Tibial artery (tissue), 4 donors: ENCODE results near the gene ANGEL1.

ENCODE experiments used
- DNase-seq, 2 donors: peaks; one replicate each; pipeline ENCODE4 v3.0.0-alpha.2; 2019
- H3K27ac ChIP-seq, 2 donors: fragments of 200-600 bp; sonication (generic) in 1 of 2; 1 replicate in 1 of 2; 2 replicates in 1 of 2; pipeline ENCODE4 v1.5.1; 2018 to 2019; ENCODE audit warnings: mild to moderate bottlenecking in 1 of 2
- H3K27me3 ChIP-seq, 2 donors: fragments of 200-600 bp; sonication (generic) in 1 of 2; one replicate each; pipeline versions ENCODE4 v1.5.1 to v1.6.0; 2016 to 2019
- H3K36me3 ChIP-seq, 3 donors: fragments of 200-600 bp; sonication (generic) in 2 of 3; one replicate each; pipeline ENCODE4 v1.5.1; 2016 to 2019; ENCODE audit warnings: mild to moderate bottlenecking in 2 of 3
- H3K4me1 ChIP-seq, 4 donors: fragments of 200-600 bp; sonication (generic) in 2 of 4; 1 replicate in 3 of 4; 2 replicates in 1 of 4; pipeline ENCODE4 v1.5.1; 2016 to 2019
- H3K4me3 ChIP-seq, 2 donors: fragments of 200-600 bp; sonication (generic) in 1 of 2; 1 replicate in 1 of 2; 2 replicates in 1 of 2; pipeline ENCODE4 v1.5.1; 2018 to 2019; ENCODE audit warnings: mild to moderate bottlenecking in 2 of 2
- H3K9me3 ChIP-seq, 3 donors: fragments of 200-600 bp; sonication (generic) in 1 of 3; one replicate each; pipeline ENCODE4 v1.5.1; 2016 to 2019
- intact Hi-C: fragments of 100-400 bp; cut with DNase I; formaldehyde crosslinking; loops from one replicate; pipeline ENCODE4 v1.15.0; 2023; ENCODE audit warnings: low total_unique reads
- TF ChIP-seq, protein P1 (sequence below), 2 experiments: fragments of 200-600 bp in 1 of 2; fragments of 450-650 bp in 1 of 2; IDR thresholded peaks; one replicate each; pipeline ENCODE4 v1.5.1; 2017 to 2019; ENCODE audit warnings: antibody characterized with exemption in 2 of 2, mild to moderate bottlenecking in 1 of 2, moderate library complexity in 1 of 2

Gene ANGEL1

DNA sequence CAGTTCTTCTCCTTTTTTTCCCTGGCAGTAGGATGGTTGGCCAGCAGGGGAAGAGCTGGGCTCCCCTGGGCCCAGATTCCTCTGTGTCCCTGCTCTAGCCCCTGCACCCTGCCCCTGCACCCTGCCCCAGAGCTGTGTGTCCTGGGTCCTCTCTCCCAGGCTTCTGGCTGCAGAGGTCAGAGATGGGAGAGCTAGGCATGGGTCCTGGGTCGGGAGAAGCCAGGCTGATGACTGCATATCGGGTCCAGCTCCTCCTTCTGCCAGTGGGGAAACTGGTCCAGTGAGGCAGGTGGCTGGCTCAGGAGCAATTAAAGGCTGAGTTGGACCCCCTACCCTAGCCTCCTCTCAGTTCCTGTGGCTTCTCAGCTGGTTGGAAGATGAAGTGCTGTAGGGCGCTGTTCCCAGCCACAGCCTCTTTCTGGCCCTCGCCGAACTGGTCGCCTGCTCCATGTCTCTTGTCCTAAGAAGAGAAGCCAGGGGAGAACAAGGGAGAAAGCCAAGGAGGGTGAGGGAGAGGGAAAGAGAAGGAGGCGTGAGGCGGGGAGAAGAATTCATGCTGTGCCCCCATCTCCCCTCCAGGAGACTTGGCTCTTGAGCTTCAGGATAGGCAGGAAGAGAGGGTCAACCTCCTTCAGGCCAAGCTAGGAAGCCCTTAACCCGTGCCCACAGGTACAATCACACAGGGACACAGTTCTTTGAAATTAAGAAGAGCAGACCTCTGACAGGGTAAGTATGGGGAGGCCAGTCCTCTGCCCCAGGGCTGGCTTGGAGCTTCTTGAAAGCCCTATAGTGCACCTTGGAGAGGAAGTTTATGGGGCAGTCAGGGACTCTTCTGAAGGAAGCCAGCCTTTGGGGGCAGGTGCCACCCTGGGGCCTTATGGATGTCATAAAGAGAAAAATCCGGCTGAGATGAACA, 41.9 kb downstream of the ANGEL1 start:
- H3K36me3 ChIP-seq, result peaks cover 1 to 5% (median 5%) of the 10 kb centered on the region in 3 donors
- TF ChIP-seq, protein P1, sequence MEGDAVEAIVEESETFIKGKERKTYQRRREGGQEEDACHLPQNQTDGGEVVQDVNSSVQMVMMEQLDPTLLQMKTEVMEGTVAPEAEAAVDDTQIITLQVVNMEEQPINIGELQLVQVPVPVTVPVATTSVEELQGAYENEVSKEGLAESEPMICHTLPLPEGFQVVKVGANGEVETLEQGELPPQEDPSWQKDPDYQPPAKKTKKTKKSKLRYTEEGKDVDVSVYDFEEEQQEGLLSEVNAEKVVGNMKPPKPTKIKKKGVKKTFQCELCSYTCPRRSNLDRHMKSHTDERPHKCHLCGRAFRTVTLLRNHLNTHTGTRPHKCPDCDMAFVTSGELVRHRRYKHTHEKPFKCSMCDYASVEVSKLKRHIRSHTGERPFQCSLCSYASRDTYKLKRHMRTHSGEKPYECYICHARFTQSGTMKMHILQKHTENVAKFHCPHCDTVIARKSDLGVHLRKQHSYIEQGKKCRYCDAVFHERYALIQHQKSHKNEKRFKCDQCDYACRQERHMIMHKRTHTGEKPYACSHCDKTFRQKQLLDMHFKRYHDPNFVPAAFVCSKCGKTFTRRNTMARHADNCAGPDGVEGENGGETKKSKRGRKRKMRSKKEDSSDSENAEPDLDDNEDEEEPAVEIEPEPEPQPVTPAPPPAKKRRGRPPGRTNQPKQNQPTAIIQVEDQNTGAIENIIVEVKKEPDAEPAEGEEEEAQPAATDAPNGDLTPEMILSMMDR (IDR thresholded peaks at IDR 0.05), result no peak
- H3K27ac ChIP-seq, result peak overlapping the region; percentile 89 to 97
- H3K9me3 ChIP-seq, result no peaks in the 10 kb centered on the region
- intact Hi-C loops, result no loop called here
- peak in 1 of 2 donors; percentile 56 for DNase-seq
- no peak overlapping the region for H3K4me3 ChIP-seq
- H3K4me1 ChIP-seq, result peaks cover 0 to 85% (median 70%) of the 10 kb centered on the region in 4 donors
- H3K27me3 ChIP-seq, result no peaks in the 10 kb centered on the region

DNA sequence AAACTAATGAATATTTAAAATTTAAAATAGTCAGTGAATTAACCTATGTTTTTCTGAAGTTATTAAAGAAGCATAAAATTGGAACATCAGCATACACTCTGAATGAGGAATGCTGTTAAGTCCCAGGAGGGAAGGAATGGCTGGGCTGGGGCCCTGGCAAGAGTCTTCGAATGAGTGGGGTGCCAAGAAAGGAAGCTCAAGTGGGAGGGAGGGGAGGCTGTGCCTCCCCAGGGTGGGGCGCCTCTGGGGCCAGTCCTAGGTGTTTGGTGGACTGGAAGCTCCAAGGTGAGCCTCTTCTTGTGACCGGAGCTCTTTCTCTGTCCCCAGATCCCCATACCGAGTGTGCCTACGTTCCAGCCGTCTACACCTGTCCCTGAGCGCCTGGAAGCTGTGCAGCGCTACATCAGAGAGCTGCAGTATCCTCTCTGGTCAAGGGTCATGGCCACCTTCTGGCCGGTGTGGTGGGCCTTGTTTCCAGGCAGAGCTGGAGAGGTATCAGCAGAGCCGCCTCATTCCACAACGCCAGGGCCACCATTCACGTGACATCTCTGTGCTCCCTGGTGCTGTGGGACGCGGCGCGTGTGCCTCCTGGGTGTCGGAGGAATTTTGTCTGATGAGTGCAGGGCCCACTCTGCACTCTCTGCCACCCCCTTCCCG, 42.9 kb downstream of the ANGEL1 start:
- TF ChIP-seq, protein P1 (IDR thresholded peaks at IDR 0.05), result no peak
- H3K4me1 ChIP-seq, result peaks cover 0 to 92% (median 79%) of the 10 kb centered on the region in 4 donors
- DNase-seq, result peak in 1 of 2 donors; percentile 61
- H3K9me3 ChIP-seq, result no peaks in the 10 kb centered on the region
- H3K27ac ChIP-seq, result peak overlapping the region; percentile 89 to 97
- H3K36me3 ChIP-seq, result no peaks in the 10 kb centered on the region
- H3K27me3 ChIP-seq, result no peaks in the 10 kb centered on the region
- no peak overlapping the region for H3K4me3 ChIP-seq
- intact Hi-C loops, result no loop called here

DNA sequence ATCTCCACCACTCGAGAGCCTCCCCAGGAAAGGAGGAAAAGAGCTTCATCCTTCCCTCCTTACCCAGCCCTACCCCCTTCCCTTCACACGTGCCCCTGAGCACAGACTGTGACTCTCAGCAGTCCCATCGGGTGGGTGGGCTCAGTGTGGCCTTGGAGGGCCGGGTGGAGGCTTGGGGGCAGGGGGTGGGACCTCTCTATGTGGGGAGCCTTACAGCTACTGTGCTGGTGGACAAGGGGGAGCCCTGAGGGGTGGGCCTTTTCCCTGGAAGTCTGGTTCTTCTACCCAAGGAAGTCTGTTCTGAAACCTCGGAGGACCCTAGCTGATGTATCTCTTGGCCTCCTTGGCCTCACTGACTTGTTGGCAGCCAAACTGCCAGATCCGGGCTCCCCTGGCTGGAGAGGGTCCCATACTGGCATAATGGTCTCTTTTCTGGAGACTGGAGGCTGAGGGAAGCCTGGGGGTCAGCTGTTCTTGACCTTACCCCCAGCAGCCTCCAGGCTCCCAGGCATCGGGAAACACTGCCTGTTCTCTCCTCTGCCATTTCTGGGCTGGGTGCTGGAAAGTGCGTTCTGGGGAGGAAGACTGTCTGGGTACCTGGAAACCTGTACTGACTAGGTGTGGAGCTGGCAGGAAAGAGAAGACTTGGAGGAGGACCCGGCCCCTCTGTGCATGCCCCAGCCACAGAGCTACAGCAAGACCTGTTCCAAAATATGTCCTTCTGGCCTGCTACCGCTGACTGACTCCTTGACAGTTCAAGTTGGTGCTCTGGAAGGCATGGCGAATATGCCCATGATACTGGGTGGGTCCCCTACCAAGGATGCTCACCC, 43.8 kb downstream of the ANGEL1 start:
- TF ChIP-seq, protein P1 (IDR thresholded peaks at IDR 0.05), result no peak
- intact Hi-C loops, result no loop called here
- no peaks in the 10 kb centered on the region for H3K9me3 ChIP-seq
- no peaks in the 10 kb centered on the region for H3K27me3 ChIP-seq
- no peak overlapping the region for H3K4me3 ChIP-seq
- H3K4me1 ChIP-seq, result peaks cover 0 to 92% (median 74%) of the 10 kb centered on the region in 4 donors
- DNase-seq, result peak in 1 of 2 donors; percentile 54
- H3K36me3 ChIP-seq, result no peaks in the 10 kb centered on the region
- H3K27ac ChIP-seq, result peak overlapping the region; percentile 89 to 97

DNA sequence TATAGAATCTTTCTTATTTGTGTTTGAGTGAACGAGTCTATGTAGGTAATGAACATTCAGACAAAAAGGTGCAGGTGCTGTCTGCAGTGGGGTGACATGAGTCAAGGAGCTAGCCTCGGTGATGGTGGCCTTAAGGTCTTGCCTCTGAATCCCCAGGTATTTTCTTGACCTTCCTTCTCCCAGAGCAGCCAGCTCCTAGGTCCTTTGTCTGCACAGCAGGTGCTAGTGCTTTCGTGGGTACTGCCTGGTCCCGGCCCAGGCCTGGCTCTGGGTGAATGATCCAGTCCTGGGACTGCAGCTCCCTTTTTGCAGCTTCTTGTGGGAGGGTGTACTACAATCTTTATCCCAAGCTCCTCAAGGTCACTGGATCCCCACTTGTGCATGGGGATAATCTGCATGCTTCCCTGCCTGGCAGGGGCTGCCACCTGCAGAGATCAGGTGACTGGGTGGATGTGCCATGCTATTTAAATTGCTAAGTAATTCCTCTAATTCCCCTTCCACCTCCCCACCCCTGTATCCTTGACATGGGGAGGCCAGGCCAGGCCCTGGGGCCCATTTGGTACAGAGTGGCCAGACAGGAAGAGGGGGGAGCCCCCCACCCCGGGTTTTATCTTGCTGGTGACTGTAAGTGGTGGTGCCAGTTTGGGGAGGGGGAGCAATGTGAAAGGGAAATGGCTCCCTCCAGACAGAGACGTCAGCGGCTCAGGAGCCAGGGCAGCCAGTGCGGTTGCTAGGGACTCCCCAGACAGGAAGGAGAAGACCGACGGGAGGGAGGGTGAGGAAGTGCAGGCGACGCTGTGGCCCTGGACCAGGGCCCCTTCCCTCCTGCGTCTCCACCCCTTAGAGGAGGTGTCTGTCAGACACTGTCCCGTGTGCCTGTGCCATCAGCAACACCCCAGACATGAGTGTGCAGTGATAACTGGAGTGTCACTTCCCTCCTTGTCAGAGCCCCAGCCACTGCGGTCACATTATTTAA, 44.7 kb downstream of the ANGEL1 start:
- Histone ChIP-seq H3K36me3 (no peaks in the 10 kb centered on the region), H3K27me3 (no peaks in the 10 kb centered on the region), H3K9me3 (no peaks in the 10 kb centered on the region), H3K4me1 (peaks cover 0 to 92% (median 72%) of the 10 kb centered on the region in 4 donors), H3K27ac (peak overlapping the region; percentile 89 to 97), H3K4me3 (no peak overlapping the region)
- DNase-seq, result peak; percentile 61 to 85
- intact Hi-C loops, result no loop called here
- TF ChIP-seq, protein P1 (IDR thresholded peaks at IDR 0.05), result peak in 1 of 2 experiments; percentile 18
